ENCODE measurements around the gene SOX5. TPM values are rescaled to one million over a fixed set of nuclear protein-coding genes. Genes with fewer than 3 reads are reported as not detected.

SOX5 gene
- total RNA-seq, 2 donors from 2014 or later, result 1.4 to 7.9 TPM

DNA sequence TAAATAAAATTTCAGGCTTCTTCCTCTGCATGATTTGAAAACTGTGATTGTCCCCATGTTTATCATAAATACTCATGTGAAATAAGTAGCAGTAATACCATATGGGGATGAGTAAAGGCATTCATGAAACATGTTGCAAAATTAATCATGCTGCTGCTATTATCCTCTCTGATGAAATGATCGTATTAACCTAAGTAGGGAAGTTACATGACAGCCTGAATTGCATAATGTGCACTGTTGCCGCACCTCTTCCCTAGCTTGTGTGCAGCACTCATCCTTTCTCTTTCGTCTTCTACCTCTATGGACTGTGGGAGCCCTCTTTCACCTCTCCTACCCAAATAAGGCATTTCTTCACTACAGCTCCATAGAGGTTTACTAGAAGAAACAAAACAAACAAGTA lies 367.6 kb downstream of the SOX5 start:
- H3K9me3 Mint-ChIP-seq, result no peaks in the 10 kb centered on the region
- no peak for ATAC-seq (replicated peaks)
- H3K36me3 Mint-ChIP-seq (ENCODE audit: low read depth), result no peaks in the 10 kb centered on the region
- H3K4me1 Mint-ChIP-seq, result no peaks in the 10 kb centered on the region
- H3K4me3 Mint-ChIP-seq, result no peak overlapping the region
- no peak overlapping the region for H3K27ac Mint-ChIP-seq
- no peaks in the 10 kb centered on the region for H3K27me3 Mint-ChIP-seq

- ATAC-seq (replicated peaks), result no peak
- Mint-ChIP-seq H3K4me3 (no peak overlapping the region), H3K4me1 (no peaks in the 10 kb centered on the region), H3K36me3 (ENCODE audit: low read depth) (no peaks in the 10 kb centered on the region), H3K9me3 (no peaks in the 10 kb centered on the region), H3K27ac (no peak overlapping the region), H3K27me3 (no peaks in the 10 kb centered on the region)
Observed at GRCh38 chr12:23579257-23579656, 370.2 kb downstream of the SOX5 start.

DNA sequence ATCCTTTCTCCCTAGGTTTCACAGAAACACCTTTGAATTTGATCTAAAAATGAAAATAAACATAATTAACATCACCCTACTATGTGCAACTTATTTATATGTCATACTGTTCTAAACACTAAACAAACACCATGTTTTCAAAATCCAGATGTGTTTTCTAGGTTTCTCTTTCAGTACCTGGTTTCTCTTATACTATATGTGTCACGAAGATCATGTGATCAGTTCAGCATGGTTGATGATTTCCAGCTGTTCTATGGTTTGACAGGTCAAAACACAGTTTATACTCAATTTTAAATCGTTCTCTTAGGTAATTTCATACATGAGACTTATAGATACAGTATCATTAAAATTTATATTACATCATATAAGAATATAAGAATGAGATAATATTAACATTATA lies 373.1 kb downstream of the SOX5 start:
- no peak overlapping the region for H3K4me3 Mint-ChIP-seq

DNA sequence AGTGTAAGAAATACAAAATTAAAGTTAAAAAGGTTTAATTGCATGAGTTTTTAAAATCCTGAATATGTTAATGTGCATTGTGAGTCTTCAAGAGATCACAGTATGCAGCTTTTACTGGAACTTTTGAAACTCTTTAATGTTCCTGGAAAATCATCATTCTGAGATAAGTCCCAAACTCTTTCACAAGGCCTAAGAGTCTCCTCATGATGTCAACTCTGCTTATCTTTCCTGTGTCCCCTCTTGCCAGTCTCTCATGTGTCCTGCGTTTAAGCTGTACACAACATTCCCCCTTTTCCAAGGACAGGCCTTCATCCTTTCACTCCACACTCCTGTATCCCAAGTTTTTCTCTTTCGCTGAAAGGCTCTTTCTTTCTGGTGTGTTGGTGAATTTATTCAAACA lies 380.1 kb downstream of the SOX5 start:
- Mint-ChIP-seq H3K9me3 (peaks cover 11% of the 10 kb centered on the region), H3K36me3 (ENCODE audit: low read depth) (no peaks in the 10 kb centered on the region), H3K4me3 (no peak overlapping the region), H3K27me3 (no peaks in the 10 kb centered on the region), H3K4me1 (no peaks in the 10 kb centered on the region), H3K27ac (no peak overlapping the region)
- no peak for ATAC-seq (replicated peaks)

More for the DNA sequence above, 373.1 kb downstream of the SOX5 start:
- H3K27ac Mint-ChIP-seq, result no peak overlapping the region
- no peaks in the 10 kb centered on the region for H3K36me3 Mint-ChIP-seq (ENCODE audit: low read depth)
- H3K27me3 Mint-ChIP-seq, result no peaks in the 10 kb centered on the region
- no peak for ATAC-seq (replicated peaks)
- H3K9me3 Mint-ChIP-seq, result peaks cover 4% of the 10 kb centered on the region
- H3K4me1 Mint-ChIP-seq, result no peaks in the 10 kb centered on the region

DNA sequence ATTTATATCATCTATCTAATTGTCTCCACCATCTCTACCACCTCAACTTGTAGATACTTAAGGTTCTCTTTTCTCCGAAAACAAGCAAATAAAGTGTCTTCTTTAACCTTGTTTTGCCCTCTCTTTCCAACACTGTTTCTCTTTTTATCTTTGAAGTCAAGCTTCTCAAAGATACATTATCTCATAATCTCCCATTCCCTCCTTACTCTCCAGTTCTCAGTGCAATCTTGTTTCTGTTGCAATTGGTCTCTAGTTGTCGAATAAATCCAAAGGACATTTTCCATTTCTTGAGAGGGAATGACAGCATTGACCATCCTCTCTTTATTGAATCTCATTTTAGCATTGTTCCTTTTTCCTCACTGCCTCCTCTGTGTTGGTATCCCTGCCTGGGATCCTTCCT lies 383.3 kb downstream of the SOX5 start:
- no peaks in the 10 kb centered on the region for H3K4me1 Mint-ChIP-seq
- ATAC-seq (replicated peaks), result no peak

DNA sequence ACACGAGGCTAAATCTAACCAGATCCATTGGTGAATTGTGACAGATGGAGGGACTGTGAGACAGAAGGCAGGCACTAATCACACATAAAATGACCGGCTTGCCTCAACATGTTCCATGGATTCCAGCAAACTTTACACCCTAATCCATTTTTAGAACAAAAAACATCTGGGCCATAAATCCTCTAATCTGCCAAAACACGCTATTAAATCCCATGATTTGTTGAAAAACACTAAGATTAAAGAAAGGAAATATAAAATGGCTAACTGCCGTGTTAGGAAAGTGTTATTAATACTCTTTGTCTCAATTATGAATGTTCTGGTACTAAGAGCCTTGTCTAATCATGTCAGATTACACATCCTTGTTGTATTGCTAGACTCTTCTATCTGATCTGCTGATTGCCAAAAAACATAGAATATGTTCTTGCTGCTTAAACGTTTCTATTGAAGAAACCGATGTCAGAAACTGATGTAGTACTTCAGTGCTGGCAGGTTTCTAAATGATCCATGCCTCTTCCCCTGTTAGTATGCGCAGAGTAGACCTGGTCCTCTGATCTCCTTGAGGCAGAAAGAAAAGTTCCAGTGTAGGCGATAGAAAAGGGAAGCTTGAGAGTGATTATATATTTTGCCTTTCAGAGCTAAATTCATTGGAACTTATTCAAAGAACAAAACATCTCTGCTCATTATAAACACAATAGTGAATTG lies 384.9 kb downstream of the SOX5 start:
- Mint-ChIP-seq H3K4me3 (no peak overlapping the region), H3K9me3 (peaks cover 6% of the 10 kb centered on the region), H3K4me1 (no peaks in the 10 kb centered on the region), H3K36me3 (ENCODE audit: low read depth) (no peaks in the 10 kb centered on the region), H3K27me3 (no peaks in the 10 kb centered on the region), H3K27ac (no peak overlapping the region)
- no peak for ATAC-seq (replicated peaks)

More for the DNA sequence above, 383.3 kb downstream of the SOX5 start:
- Mint-ChIP-seq H3K27me3 (no peaks in the 10 kb centered on the region), H3K9me3 (peaks cover 7% of the 10 kb centered on the region), H3K36me3 (ENCODE audit: low read depth) (no peaks in the 10 kb centered on the region), H3K27ac (no peak overlapping the region), H3K4me3 (no peak overlapping the region)

DNA sequence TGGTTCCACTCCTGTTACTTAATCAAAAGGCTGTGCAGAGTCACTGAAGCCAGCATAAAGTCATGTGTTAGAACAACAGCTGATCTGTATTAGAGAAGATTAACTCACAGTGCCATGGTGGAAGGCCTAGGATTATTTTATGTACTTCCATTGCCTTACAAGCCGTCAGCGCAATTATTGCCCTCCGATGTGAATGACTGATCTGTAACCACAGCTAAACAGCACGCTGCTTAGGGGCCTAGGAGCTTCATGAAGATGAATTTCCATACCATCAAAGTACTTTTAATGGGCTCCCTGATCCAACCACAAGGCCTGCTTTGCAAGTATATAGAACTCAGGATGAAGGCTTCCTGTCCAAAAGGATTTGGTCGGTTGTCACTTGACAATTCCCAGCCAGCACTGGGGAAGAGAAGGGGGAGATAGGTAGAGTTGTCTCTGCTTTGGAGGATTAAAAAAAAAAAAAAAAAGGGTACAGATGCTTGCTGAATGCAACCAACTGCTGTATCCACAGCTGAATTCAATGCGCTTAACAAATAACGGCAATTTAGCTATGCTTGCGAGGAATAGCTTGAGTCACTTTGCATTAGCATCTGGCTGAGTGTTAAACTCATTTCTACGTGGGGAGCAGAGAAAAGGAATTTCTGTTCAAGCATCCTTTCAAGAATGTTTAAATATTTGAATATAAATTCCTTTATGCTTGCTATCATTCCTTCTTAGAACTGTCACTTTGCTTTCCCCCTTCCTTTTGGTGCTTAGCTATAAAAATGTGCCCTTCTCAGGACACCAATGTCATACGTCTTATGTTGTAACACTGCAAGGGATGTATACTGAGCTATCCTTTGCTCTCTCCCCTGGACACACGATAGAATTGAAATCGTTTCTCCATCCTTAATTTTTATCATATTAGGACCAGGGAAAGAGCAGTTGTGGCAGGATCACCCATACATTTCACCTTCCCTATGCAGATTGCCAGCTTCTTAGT lies 387.8 kb downstream of the SOX5 start:
- Mint-ChIP-seq H3K4me3 (no peak overlapping the region), H3K36me3 (ENCODE audit: low read depth) (no peaks in the 10 kb centered on the region), H3K4me1 (no peaks in the 10 kb centered on the region), H3K27me3 (no peaks in the 10 kb centered on the region), H3K27ac (no peak overlapping the region), H3K9me3 (peaks cover 3% of the 10 kb centered on the region)
- no peak for ATAC-seq (replicated peaks)

- ATAC-seq (replicated peaks), result no peak
- Mint-ChIP-seq H3K4me3 (no peak overlapping the region), H3K9me3 (peaks cover 3% of the 10 kb centered on the region), H3K4me1 (no peaks in the 10 kb centered on the region), H3K36me3 (ENCODE audit: low read depth) (no peaks in the 10 kb centered on the region), H3K27ac (no peak overlapping the region), H3K27me3 (no peaks in the 10 kb centered on the region)
Observed at GRCh38 chr12:23560611-23561010, 388.9 kb downstream of the SOX5 start.

GRCh38 chr12:23559268-23559753 lies 390.2 kb downstream of the SOX5 start:
- Mint-ChIP-seq H3K27me3 (no peaks in the 10 kb centered on the region), H3K4me3 (no peak overlapping the region), H3K27ac (no peak overlapping the region), H3K4me1 (no peaks in the 10 kb centered on the region), H3K9me3 (no peaks in the 10 kb centered on the region), H3K36me3 (ENCODE audit: low read depth) (no peaks in the 10 kb centered on the region)
- no peak for ATAC-seq (replicated peaks)

GRCh38 chr12:23556661-23557060 lies 392.8 kb downstream of the SOX5 start:
- Mint-ChIP-seq H3K36me3 (ENCODE audit: low read depth) (no peaks in the 10 kb centered on the region), H3K4me1 (no peaks in the 10 kb centered on the region), H3K4me3 (no peak overlapping the region), H3K27me3 (no peaks in the 10 kb centered on the region), H3K27ac (no peak overlapping the region), H3K9me3 (no peaks in the 10 kb centered on the region)
- ATAC-seq (replicated peaks), result no peak

DNA sequence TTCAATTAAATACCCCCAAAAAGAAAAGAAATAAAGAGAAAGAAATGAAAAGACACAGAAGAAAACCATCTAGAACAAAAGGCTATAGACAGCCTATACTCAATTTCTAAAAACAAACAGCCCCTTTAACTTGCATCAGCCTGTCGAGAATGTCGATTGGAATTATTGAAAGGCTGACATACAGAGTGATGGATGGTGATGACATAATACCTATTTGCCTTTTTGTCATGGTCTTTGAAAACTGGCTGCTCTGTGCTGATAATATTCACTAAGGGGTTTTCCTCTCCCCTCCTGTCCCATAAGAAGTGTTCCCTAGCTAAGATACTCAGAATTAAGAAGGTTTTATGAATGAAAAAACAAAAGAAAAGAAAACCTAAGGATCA lies 393.7 kb downstream of the SOX5 start:
- H3K36me3 Mint-ChIP-seq (ENCODE audit: low read depth), result no peaks in the 10 kb centered on the region

GRCh38 chr12:23555180-23555824 lies 394.2 kb downstream of the SOX5 start:
- H3K4me3 Mint-ChIP-seq, result no peak overlapping the region
- H3K9me3 Mint-ChIP-seq, result no peaks in the 10 kb centered on the region
- H3K4me1 Mint-ChIP-seq, result no peaks in the 10 kb centered on the region
- no peaks in the 10 kb centered on the region for H3K36me3 Mint-ChIP-seq (ENCODE audit: low read depth)
- no peak for ATAC-seq (replicated peaks)
- H3K27ac Mint-ChIP-seq, result no peak overlapping the region
- no peaks in the 10 kb centered on the region for H3K27me3 Mint-ChIP-seq

More for the DNA sequence above, 393.7 kb downstream of the SOX5 start:
- Mint-ChIP-seq H3K4me1 (no peaks in the 10 kb centered on the region), H3K4me3 (no peak overlapping the region), H3K9me3 (no peaks in the 10 kb centered on the region), H3K27ac (no peak overlapping the region), H3K27me3 (no peaks in the 10 kb centered on the region)
- ATAC-seq (replicated peaks), result no peak

- H3K4me3 Mint-ChIP-seq, result no peak overlapping the region
- no peaks in the 10 kb centered on the region for H3K4me1 Mint-ChIP-seq
- no peaks in the 10 kb centered on the region for H3K27me3 Mint-ChIP-seq
- H3K36me3 Mint-ChIP-seq (ENCODE audit: low read depth), result no peaks in the 10 kb centered on the region
- no peak overlapping the region for H3K27ac Mint-ChIP-seq
- H3K9me3 Mint-ChIP-seq, result no peaks in the 10 kb centered on the region
- ATAC-seq (replicated peaks), result no peak
Observed at GRCh38 chr12:23552417-23552816, 397.1 kb downstream of the SOX5 start.

DNA sequence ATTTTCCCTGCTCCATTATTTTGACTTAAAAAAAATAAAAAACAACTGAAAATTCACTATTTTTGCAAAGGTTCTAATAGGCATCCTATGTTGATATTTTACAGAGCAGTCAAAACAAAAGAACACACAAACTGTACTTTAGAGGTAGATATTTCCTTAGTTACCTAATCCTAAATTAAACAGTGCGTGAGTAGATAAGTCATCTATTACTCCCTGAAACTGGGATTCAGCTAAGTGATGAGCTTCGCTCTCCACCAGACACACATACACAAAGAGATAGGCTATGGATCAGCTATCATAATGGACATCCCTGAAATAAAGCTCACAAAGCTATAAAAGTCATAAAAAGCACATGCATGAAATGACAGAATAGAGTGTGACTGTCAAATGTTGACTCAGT lies 398.7 kb downstream of the SOX5 start:
- no peaks in the 10 kb centered on the region for H3K9me3 Mint-ChIP-seq
- H3K36me3 Mint-ChIP-seq (ENCODE audit: low read depth), result no peaks in the 10 kb centered on the region
- no peaks in the 10 kb centered on the region for H3K27me3 Mint-ChIP-seq
- H3K27ac Mint-ChIP-seq, result no peak overlapping the region
- ATAC-seq (replicated peaks), result no peak
- H3K4me3 Mint-ChIP-seq, result no peak overlapping the region
- no peaks in the 10 kb centered on the region for H3K4me1 Mint-ChIP-seq

Data from activated T-helper 17 cell treated with anti-CD3 and anti-CD28 coated beads, Interleukin-2, amount 50 U/mL, for 72 hours (primary cell).